Measurements from ENCODE around the gene WDR37.
"Not testable (repeated sequence)": the region's sequence is repeated elsewhere in the genome, so short reads cannot be mapped to it uniquely, and the experiment has no call there.

WDR37 gene, protein sequence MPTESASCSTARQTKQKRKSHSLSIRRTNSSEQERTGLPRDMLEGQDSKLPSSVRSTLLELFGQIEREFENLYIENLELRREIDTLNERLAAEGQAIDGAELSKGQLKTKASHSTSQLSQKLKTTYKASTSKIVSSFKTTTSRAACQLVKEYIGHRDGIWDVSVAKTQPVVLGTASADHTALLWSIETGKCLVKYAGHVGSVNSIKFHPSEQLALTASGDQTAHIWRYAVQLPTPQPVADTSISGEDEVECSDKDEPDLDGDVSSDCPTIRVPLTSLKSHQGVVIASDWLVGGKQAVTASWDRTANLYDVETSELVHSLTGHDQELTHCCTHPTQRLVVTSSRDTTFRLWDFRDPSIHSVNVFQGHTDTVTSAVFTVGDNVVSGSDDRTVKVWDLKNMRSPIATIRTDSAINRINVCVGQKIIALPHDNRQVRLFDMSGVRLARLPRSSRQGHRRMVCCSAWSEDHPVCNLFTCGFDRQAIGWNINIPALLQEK

DNA sequence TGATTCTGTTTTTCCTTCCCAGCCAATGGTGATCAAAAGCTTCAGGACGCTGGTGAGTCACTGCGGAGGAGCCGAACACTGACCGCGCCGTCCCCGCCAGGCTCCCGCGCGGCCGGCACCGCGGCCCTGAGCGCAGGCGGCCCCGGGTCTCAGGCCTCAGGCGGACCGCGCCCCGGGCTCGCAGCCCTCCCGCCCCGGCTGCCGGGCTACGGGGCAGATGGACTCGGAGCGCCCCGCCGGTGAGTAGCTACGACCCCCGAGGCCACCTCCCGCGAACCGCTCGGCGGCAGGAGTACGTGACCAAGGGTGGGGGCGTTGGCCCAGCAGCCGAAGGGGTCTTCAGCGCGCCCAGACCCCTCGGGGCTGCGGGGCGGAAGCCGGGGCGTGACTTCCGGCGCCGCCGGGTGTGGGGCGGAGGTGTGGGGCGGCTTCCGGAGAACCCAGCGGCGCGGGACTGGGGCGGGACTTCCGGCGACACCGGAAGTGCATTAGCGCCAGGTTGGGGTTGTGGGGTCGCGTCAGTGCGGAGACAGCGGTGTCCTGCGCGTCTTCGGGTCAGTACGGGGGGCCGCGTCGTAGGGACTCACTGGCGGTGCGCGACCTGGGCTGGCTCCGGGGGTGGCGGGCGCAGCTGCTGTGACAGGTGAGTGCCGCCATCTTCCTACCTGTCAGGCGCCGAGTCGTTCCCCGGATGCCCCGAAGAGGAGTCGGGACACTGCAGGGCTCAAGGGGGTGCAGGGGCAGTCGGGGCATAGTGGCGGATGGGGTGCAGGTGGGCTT lies at the start of gene WDR37:
Gene WDR37 (plus strand): TSS at position 60 of the 780 bp plus-strand sequence. CDS start 15,771 bp downstream, outside the sequence.
- peak; percentile 69 to 78 for DNase-seq (ENCODE audit: low read depth in 2 of 2)

DNA sequence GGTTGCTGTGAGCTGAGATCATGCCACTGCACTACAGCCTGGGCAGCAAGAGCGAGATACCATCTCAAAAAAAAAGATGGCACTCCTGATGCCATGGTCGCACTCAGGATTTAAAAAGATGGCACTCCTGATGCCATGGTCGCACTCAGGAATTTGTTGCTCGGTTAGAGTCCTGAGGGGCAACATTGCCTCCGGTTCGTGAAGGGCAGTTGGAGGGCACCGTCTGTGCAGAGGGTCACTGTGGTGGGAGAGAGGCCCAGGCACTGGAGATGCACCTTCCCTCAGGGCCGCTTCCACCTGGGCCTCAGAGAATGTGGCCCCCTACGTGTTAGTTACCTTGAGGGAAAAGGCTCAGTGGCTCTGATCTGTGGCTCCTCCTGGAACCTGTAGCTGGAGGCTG lies 49.6 kb upstream of the WDR37 start:
- DNase-seq (ENCODE audit: low read depth in 2 of 2) = no peak

DNA sequence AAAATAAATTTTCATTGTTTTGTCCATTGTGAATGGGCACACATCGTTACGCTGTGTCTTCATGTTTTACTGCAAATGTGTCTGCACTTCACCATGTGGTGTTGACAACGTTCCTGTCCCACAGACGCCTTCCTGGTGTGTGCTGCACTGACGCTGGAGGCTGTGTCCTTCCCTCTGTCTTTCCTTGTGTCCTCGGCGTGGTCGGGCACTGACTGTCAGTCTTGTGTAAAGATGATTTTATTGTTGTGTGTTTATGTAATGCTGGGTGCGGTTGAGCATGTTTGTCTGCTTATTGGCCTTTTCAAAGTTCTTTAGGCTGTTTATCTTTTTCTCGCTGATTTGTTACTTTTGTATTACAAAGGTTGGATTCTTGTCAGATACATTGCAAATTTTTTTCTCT lies 48.6 kb upstream of the WDR37 start:
- DNase-seq (ENCODE audit: low read depth in 2 of 2) = no peak

DNA sequence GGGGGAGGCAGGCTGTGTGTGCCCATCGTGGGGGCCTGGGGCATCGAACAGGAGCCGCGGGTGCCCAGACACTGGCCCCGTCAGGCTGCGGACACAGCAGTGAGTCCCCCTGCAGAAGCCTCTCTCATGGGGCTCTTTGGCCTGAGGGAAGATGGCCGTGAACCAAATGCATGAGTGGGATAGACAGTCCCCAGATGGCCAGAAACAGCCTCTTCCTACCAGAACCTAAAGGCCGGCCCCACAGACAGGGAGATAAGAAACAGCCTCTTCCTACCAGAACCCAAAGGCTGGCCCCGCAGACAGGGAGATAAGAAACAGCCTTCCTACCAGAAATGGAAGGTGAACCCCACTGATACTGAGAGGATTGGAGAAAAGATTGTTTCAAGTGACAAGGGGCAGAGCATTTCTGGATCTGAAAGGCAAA lies 47.1 kb upstream of the WDR37 start:
- DNase-seq (ENCODE audit: low read depth in 2 of 2) = no peak

DNA sequence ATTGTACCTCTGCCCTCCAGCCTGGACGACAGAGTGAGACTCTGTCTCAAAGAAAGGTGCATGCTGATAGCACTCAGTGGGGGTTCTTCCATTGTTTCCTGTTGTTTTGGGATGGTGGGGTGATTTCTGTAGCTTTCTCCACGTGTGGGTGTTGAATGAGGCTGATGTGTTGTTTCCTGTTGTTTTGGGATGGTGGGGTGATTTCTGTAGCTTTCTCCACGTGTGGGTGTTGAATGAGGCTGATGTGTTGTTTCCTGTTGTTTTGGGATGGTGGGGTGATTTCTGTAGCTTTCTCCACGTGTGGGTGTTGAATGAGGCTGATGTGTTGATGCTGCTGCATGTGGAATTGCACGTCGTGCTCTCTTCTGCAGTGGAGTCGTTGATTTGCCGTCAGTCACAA lies 46.2 kb upstream of the WDR37 start:
- DNase-seq (ENCODE audit: low read depth in 2 of 2) = not testable (repeated sequence)

DNA sequence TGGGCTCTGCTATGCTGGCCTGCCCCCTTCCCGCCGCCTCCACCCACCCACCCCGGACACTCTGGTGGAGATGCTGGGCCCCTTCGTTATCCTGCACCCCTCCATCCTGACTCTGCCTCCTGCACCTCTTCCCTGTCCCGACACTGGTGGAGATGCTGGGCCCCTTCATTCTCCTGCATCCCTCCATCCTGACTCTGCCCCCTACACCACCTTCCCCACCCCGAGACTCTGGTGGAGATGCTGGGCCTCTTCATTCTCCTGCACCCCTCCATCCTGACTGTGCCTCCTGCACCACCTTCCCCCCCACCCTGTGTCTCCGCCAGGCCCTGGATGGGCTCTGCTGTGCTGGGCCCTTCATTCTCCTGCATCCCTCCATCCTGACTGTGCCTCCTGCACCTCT lies 45.5 kb upstream of the WDR37 start:
- DNase-seq (ENCODE audit: low read depth in 2 of 2) = no peak

DNA sequence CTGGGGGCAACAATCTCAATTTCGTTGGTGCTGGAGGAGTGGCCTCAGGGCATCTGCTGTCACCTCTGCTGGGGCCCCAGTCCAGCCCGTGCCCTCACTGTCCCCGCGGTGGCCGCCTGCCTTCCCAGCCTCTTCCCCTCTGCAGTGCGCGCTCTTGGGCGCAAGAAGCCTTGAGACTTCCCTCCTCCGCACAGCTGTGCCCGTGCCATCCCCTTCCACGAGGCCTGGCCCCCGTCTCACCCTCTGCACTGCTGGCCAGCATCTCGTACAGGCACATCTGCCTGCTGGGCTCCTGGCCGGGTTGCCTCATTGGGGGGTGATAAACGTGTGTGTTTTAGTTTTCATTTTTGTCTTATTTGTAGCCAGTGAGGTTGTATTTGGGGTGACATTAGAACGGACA lies 44.5 kb upstream of the WDR37 start:
- DNase-seq (ENCODE audit: low read depth in 2 of 2) = no peak

DNA sequence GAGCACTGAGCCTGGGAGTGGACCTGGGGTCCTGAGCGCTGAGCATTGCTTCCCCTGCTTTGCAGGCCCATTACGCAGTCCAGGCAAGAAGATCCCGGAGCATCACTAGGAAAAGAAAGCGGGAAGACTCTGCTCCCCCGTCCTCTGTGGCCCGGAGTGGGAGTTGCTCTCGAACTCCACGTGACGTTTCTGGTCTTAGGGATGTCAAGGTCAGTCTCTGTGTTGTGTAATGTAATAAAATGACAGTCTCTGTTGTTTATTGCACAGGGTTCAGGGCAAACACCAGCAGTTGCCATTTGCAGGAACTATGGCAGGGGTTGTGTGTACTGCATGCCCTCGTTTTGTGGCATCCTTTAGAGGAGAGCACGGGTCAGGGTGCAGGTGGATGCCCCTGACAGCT lies 40.5 kb upstream of the WDR37 start:
- DNase-seq (ENCODE audit: low read depth in 2 of 2) = no peak

DNA sequence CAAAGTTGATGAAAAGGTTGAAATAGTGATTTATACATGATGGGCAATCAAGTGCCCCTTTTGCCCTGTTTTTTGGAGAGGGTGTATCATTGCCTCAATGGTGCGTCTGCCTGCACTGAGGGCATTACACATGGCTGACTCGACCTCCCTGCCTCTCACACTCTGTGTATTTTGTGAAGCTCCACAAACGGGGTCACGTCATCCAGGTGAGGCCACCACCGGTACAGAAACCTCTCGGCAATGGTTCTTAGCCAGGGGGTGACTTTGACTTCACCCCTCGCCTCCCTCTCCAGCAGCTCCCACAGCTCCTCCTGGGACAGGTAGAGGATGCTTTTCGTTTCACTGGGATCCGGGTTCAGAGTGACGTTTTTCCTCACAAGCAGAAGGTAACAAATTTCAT lies 36.8 kb upstream of the WDR37 start:
- no peak for DNase-seq (ENCODE audit: low read depth in 2 of 2)

DNA sequence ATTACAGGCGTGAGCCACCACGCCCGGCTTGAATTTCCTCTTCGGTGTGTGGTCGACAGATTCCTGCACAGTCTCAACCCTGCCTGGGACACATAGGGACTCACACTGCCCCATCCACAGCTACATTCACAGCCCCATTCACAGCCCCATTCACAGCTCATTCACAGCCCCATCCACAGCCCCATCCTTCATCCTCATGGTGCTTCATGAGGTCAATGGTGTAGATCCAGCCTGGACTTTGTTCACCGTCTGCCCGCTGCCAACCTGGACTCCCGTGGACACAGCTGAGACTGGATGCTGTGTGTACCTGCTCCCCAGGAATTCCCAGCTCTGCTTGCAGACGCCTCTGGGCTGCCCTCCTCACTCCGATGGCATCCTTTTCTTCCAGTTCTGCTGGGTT lies 35.7 kb upstream of the WDR37 start:
- no peak for DNase-seq (ENCODE audit: low read depth in 2 of 2)

DNA sequence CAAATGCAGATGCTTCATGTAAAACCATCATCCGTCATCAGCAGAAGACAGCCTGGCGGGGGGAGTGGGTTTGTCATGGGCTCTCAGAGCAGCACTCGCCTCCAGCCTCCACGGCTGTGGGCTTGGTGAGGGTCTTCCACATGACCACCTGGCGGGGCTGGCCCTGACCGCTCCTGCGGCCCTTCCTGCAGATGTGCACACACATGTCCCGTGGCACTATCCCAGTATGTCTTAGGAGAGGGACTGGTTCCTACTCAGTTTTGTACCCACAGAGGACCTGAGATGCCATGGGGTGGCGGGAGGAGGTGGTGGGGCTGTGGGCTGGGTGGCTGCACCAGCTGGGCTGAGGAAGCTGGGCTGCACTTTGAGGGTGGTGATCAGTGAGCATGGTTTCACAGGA lies 35.2 kb upstream of the WDR37 start:
- DNase-seq (ENCODE audit: low read depth in 2 of 2) = no peak

DNA sequence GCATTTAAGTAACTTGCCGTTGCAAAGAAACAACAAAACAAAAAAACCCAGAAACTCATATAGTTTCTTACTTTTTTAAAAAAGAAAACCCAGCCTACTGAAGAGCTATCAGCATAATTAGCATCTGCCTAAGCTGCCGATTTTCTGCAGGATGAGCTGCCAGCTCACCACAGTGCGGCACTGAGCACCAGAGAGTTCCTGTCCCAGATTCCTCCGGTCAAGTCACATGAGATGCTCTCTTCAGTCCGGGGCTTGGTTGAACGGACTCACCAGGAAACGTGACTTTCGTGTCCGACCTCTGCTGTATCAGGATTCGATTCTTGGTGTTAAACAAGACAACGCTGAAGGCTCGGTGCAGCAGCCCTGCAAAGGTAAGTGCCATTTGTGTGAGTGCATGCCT lies 33.8 kb upstream of the WDR37 start:
- DNase-seq (ENCODE audit: low read depth in 2 of 2) = no peak

DNA sequence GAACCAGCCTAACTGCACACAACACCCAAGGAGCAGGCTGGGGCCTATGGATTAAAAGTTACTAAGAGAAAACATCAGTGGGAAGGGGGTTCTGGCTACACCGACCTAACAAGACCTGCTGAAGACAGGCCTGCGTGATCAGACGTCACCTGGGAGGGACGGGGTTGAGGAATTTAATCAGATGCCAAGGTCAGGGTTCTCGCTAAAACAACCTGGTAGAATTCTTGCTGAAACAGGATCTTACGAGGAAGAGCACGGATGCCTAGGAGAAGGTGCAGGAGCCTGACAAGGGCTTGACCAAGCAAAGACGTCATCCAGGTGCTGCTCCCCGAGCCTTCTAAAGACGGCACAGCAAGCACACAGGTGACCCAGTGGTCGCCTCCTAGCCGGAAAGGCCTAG lies 32.1 kb upstream of the WDR37 start:
- DNase-seq (ENCODE audit: low read depth in 2 of 2) = no peak

DNA sequence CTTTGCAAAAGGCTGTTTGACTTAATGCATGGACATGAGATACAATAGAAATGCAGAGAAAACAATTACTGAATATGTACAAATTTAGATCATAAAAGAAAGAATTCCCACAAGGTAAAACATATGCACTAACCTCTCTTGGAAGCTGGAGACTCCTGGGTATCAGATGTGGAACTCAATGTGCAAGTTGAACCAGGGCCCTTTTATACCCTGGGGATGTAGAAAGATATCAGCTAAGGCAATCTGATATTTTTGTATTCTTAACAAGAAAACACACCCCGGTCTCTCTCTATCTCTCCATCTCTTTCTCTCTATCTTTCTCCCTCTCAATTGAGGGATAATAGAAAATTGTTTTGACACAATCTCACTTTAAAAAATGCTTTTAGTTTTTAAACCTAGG lies 30.5 kb upstream of the WDR37 start, which contains the start of gene IDI2:
Gene IDI2 (minus strand): TSS at position 177 of the 400 bp plus-strand sequence. CDS start 1,136 bp downstream, outside the sequence.
- DNase-seq (ENCODE audit: low read depth in 2 of 2) = no peak

DNA sequence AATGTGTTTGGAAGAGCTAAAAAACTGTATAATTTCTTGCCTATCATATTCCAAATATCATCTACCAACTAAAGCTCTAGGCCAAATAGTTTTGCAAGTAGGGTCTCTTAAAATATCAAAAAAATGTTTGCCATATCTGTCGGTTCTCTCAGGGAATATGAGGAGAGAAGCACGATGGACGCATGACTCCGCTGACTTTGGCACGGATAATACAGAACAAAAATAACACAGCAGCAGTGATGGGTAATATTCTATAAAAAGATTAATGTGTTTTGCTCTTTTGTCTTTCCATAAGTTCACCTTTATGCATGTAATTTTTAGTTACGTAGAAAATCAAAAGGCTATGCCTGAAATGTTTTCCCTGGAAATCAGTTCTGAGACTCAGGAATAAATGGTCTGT lies 29.6 kb upstream of the WDR37 start:
- no peak for DNase-seq (ENCODE audit: low read depth in 2 of 2)

DNA sequence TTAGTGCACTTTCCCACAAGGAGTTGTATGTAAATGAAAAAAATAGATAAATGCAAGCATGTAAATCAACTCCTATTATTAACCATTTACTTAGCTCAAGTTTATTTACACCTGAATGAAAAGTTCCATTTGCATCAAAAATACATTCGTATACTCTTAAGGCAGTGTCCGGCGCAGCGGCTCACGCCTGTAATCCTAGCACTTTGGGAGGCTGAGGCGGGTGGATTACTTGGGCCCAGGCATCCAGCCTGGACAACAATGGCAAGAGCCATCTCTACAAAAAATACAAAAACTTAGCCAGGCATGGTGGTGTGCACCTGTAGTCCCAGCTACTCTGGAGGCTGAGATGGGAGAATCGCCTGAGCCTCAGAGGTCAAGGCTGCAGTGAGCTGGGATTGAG lies 26.3 kb upstream of the WDR37 start:
- DNase-seq (ENCODE audit: low read depth in 2 of 2) = no peak

DNA sequence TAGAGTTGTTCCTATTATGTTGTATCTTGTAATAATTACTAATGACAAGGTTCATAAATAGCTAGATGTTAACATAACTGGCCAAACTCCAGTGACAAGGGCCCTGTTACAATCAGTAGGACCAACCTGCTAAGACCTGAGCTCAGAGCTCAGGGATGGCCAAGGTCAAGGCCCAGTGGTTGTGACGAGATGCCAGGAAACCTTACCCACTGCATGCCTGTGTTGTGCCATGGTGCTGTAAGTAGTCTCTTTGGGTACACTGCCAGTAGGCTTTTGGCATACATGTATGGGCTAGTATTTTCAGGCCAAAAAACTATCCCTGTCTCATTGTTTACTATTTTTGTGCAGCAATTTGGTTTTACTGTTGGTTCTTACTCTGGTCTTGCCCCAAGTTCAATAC lies 22.6 kb upstream of the WDR37 start:
- DNase-seq (ENCODE audit: low read depth in 2 of 2) = no peak

DNA sequence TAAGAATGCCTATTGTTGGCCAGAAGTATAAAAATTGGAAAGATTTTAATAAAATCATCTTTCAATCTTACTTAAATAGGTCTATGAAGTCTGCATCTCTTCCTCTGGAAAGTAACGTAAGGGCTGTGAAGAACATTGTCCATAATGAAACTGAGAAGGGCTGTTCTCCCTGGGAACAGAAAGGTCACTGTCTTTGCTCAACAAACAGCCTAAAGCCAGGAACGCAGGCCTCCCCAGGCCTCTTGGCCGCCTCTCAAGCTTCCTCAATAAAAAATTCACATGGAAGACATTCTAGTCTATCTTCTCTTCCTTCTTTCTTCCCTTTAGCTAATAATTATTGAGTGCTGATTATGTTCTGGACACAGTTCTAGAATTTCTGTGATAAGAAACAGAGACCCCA lies 21.4 kb upstream of the WDR37 start:
- DNase-seq (ENCODE audit: low read depth in 2 of 2) = no peak

DNA sequence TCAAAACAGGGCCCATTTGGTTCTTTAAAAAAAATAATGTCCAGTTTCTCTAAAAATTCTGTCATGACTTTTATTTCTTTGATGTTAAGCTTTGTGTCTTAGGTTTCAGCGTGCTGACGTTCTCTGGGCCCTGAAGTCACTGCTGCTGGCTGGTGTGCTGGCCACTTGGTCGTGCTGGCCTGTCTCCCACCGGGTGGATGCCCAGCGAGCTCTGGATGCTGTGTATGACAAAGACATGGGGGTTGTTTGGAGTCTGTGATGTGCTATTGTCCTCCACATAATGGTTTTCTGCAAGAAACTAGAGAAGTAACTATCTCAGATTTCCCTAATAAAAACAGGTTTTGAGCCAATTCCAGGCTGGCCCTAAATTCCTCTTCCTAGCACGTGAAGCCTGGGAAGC lies 21.0 kb upstream of the WDR37 start:
- no peak for DNase-seq (ENCODE audit: low read depth in 2 of 2)

DNA sequence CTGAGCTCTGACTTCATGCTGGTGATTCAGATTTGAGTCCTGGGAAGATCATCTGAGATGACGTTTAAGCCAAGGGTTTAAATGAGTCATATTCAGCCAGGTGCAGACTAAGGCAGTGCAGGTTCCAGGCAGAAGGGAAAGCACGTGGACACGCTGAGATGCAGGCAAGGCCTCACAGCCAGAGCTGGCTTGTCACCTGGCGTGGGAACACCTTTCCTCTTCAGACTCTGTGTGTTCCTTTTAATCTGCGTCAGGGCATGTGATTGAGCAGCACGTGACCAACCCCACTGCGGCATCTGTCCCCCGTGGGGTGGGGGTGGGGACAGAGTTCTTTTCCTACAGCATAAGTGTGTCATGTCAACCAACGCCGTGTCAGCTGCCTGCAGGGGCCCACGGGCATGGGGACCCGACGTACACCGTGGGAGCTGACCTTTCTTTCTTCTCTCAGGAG lies 19.8 kb upstream of the WDR37 start:
- no peak for DNase-seq (ENCODE audit: low read depth in 2 of 2)

DNA sequence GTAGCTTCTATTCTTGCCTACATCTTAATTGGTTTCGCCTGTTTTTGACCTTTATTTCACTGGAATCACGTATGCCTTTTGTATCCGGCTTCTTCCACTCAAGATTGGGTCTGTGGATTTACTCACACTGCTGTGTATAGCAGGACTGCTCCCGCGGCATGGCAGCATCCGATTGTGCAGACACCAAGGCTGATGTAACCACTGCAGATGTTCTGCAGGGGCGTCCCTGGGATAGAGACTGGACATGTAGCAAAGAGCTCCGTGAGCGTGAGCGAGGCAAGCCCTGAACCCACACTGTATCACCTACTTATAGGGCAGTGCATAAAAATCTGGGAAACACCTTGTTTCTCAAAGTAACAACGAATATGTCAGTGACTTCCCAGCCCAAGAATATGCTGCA lies 19.1 kb upstream of the WDR37 start:
- no peak for DNase-seq (ENCODE audit: low read depth in 2 of 2)

DNA sequence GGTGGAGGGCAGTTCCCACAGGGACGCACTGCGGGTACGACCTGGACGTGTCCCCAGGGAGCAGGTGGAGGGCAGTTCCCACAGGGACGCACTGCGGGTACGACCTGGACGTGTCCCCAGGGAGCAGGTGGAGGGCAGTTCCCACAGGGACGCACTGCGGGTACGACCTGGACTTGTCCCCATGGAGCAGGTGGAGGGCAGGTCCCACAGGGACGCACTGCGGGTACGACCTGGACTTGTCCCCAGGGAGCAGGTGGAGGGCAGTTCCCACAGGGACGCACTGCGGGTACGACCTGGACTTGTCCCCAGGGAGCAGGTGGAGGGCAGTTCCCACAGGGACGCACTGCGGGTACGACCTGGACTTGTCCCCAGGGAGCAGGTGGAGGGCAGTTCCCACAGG lies 17.4 kb upstream of the WDR37 start:
- not testable (repeated sequence) for DNase-seq (ENCODE audit: low read depth in 2 of 2)

DNA sequence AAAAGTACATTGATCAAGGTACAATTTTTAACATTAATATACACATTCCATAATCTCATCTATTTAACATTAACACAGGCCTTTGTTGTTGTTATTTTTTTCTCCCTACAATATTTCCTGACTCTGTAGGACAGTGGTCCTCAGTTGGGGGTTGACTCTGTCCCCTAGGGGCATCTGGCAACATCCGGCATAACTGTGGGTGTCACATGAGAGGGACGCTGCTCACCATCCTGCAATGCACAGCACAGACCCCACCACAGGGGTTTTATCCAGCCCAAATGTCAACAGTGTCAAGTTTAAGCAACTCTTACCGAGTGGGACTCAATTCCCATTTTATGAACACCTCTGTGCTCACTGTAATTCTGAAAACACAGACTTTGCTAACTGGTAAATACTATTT lies 16.1 kb upstream of the WDR37 start:
- no peak for DNase-seq (ENCODE audit: low read depth in 2 of 2)

All from stimulated activated CD4-positive, alpha-beta T cell treated with anti-CD3 and anti-CD28 coated beads, Interleukin-15, amount 100 ng/mL, for 48 hours (primary cell).